Activated naive CD4-positive, alpha-beta T cell (primary cell): Measurements from ENCODE around the gene ROGDI.
A peak's percentile ranks its signal among the peaks of the same experiment; 100 is the strongest.

Experiments
- DNase-seq, 4 experiments: peaks; one replicate each; lab custom pipeline; 2025; lab: John Stamatoyannopoulos, UW

ROGDI gene

GRCh38 chr16:4801962-4802658 lies at the start of gene ROGDI:
TSS of gene ROGDI (minus strand) at chr16:4802633. CDS start at chr16:4802571, 62 bp downstream.
- peak; percentile 40 to 79 (median 58) for DNase-seq

GRCh38 chr16:4850211-4850610 lies 47.8 kb upstream of the ROGDI start:
- DNase-seq, result no peak

- DNase-seq, result peak in 1 of 4 experiments; percentile 25
Observed at GRCh38 chr16:4847774-4848587, 45.5 kb upstream of the ROGDI start.

- DNase-seq, result peak; percentile 97 to 99 (median 98)
Observed at GRCh38 chr16:4846901-4847773, 44.7 kb upstream of the ROGDI start, which contains the start of the genes GLYR1 and UBN1. TSS of gene GLYR1 (minus strand) at chr16:4847288. CDS start at chr16:4847265, 23 bp downstream. TSS of gene UBN1 (plus strand) at chr16:4847481. CDS start at chr16:4852918, 5,437 bp downstream.

GRCh38 chr16:4846503-4846900 lies 44.1 kb upstream of the ROGDI start:
- no peak for DNase-seq

GRCh38 chr16:4840984-4841383 lies 38.6 kb upstream of the ROGDI start:
- no peak for DNase-seq

- no peak for DNase-seq
Observed at GRCh38 chr16:4839942-4840341, 37.5 kb upstream of the ROGDI start.

- DNase-seq, result no peak
Observed at GRCh38 chr16:4837733-4838501, 35.5 kb upstream of the ROGDI start.

- no peak for DNase-seq
Observed at GRCh38 chr16:4836727-4837126, 34.3 kb upstream of the ROGDI start.

GRCh38 chr16:4833584-4833983 lies 31.2 kb upstream of the ROGDI start:
- DNase-seq, result no peak

GRCh38 chr16:4832698-4833343 lies 30.4 kb upstream of the ROGDI start:
- DNase-seq, result no peak

GRCh38 chr16:4831616-4832015 lies 29.2 kb upstream of the ROGDI start:
- no peak for DNase-seq

GRCh38 chr16:4830408-4830807 lies 28.0 kb upstream of the ROGDI start:
- DNase-seq, result no peak

GRCh38 chr16:4828567-4829321 lies 26.3 kb upstream of the ROGDI start:
- DNase-seq, result no peak

- no peak for DNase-seq
Observed at GRCh38 chr16:4826980-4827379, 24.5 kb upstream of the ROGDI start.

GRCh38 chr16:4826526-4826925 lies 24.1 kb upstream of the ROGDI start:
- no peak for DNase-seq

- DNase-seq, result no peak
Observed at GRCh38 chr16:4825196-4825595, 22.8 kb upstream of the ROGDI start.

- DNase-seq, result no peak
Observed at GRCh38 chr16:4820652-4821051, 18.2 kb upstream of the ROGDI start.

GRCh38 chr16:4814542-4815173 lies 12.2 kb upstream of the ROGDI start:
- no peak for DNase-seq

GRCh38 chr16:4814046-4814445 lies 11.6 kb upstream of the ROGDI start:
- no peak for DNase-seq
